MV-4-11 (cell line): Measurements from ENCODE around the gene TTC39B.

Experiments used
- DNase-seq: peaks from one replicate; lab custom pipeline; 2025; lab: John Stamatoyannopoulos, UW

Gene TTC39B

GRCh38 chr9:15163931-15164330, 143.1 kb downstream of the TTC39B start:
- DNase-seq, result no peak

DNA sequence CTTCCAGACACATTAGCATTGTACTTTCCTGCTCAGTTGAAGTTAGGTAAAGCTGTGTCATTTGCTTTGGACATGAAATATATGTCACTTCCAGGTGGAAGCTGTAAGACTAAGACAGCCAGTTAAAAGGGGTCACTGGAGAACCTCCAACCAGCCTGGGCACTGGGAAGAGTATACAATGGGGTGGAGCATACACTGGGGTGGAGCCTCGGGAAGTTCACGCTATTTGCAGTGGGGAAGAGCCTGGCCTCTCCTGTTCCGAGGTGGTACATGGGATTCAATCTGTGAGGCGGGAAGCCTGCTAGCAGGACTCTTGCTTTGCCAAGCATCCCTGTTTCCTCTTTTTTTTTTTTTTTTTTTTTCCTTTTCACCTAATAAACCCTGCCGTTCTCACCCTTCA, 145.3 kb downstream of the TTC39B start:
- no peak for DNase-seq

DNA sequence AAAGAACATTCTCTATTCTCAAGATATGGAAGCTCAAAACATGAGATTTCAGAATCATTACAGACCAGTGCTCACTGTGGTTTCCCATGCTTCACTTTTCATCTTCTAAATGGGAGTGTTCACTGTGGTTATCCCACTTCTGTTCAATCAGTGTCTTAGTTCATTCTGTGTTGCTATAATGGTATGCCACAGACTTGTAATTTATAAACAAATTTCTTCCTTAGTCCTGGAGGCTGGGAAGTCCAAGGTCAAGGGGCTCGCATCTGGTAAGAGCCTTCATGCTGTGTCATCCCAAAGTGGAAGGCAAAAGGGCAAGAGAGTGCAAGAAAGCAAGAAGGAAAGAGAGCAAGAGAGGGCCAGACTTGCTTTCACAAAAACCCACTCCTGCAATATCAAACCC, 146.3 kb downstream of the TTC39B start:
- DNase-seq, result no peak

GRCh38 chr9:15158064-15158463, 149.0 kb downstream of the TTC39B start:
- DNase-seq, result no peak

DNA sequence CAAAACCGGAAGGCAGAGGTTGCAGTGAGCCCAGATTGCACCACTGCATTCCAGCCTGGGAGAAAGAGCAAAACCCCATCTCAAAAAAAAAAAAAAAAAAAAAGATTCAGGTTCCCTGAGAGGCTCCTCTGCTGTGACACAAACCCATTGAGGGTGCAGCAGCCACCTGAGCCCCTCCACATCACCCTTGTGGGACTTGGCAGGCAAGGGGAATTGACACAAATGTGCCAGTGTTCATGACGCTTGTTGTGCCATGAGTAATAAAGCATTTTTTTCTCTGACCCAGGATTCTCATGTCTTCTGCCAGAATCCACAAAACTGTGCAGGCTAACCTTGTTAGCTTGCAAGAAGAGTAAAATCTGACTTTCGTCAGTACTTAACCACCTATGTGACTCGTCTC, 149.6 kb downstream of the TTC39B start:
- DNase-seq, result no peak

GRCh38 chr9:15156241-15156640, 150.8 kb downstream of the TTC39B start:
- DNase-seq, result no peak

DNA sequence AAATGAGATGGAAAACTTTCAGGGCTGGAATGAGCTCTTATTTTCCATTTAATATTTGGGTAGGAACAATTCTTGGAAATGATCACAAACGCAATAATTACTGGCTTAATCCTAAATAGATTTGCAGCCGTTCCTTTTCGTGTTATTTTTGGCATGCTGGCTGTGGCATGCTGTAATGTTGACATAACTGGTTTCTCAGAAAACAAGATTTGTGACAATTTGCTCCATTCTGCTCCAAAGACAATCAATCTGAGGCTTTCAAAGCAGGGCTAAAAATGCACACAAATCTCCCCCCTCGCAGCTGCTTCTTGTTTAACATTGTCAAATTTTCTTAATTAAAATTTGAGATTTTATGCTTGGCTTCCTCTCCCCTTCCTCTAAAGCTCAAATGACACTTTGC, 151.2 kb downstream of the TTC39B start:
- DNase-seq, result no peak

GRCh38 chr9:15155323-15155722, 151.7 kb downstream of the TTC39B start:
- no peak for DNase-seq

DNA sequence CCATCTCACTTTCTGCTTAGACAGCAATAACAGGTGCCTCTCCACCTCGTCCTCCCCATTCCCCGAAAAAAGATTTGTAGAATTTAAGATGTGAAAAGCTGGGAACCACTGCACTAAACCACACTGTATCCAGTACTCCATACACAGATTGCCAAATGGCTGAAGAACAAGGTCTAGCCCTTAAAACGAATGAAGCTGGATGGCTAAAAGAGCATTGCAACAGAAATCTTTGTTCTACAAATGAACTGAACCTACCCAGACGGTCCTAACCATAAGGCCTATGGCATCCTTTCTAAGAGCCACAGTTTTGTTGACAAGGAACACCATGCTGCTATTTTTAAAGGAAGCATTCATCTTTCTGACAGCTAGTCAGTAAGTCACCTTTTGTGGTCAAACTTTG, 152.3 kb downstream of the TTC39B start:
- DNase-seq, result no peak

- DNase-seq, result no peak
Observed at GRCh38 chr9:15153961-15154360, 153.1 kb downstream of the TTC39B start.

DNA sequence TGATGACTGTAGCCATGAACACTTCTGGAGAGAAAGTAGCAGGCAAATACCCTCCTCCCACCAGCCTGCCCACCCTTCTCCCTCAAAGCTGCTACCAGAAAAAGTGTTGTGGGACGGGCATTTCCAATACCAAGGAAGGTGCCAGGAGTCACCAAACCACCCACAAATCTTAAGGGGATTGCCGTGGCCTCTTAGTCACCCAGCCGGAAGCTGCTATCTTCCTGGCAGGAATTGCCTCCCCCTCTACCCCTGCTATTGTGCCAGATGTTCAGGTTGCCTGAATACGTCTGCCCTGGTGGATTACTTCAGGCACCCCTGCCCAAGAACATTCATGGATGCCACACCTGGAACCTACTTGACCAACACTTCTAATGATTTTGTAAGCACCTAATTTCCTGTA, 156.1 kb downstream of the TTC39B start:
- DNase-seq, result no peak

DNA sequence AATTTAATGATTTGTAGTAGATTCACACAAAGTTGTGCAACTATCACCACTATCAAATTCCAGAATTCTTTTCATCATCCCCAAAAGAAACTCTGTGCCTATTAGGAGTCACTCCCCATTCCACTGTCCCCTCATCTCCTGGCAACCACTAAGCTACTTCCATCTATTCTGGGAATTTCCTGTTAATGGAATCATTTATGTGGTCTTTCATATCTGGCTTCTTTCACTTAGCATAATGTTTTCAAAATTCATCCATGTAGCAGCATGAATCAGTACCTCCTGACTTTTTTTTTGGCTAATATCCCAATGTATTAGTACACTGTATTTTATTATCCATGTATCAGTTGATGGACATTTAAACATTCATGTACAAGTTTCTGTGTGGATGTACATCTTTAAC, 157.6 kb downstream of the TTC39B start:
- no peak for DNase-seq

GRCh38 chr9:15146268-15146700, 160.7 kb downstream of the TTC39B start:
- peak; percentile 5 for DNase-seq

GRCh38 chr9:15144622-15145061, 162.4 kb downstream of the TTC39B start:
- DNase-seq, result no peak

DNA sequence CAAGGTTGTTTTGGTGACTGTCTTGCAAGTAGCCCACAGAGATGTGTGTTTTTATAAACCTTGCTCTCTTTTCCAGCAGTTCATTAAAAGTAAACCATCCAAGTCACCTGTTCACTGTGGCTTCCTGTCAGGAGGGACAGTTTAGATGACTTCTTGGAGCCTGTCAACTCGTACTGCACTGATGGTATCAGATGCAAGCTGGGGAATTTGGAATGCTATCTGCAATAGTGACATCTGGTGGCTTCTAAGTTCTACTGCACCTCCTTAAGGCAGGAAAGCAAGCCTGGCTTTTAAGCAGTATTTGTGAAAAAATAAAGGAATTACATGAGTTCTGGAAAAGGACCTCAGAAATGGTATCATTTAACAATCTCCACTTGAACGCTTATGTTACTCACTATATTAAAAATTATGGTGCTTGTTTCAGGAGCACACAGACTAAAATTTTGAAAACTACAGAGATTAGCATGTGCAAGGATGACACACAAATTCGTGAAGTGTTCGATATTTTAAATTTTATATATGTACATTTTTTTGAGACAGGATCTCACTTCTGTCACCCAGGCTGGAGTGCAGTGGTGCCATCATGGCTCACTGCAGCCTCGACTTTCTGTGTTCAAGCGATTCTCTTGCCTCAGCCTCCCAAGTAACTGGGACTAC, 164.0 kb downstream of the TTC39B start:
- DNase-seq, result no peak

DNA sequence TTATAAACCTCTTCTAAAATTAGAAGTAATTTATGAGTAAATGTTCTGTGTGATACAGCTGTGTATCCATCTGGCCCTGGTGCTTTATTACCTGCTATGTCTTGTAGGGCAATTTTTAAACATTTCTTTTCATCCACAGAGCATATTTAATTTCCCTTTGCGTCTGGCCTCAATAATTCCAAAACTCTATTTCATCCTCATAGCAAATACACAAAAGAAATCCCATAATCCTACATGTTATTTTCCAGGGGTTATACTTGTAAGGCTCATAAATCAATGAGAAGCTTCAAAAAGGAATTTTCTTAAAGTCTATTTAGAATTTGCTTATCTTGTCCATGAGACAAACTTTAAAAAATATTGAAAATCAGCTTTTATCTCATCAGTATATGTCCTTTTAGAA, 167.0 kb downstream of the TTC39B start:
- no peak for DNase-seq

DNA sequence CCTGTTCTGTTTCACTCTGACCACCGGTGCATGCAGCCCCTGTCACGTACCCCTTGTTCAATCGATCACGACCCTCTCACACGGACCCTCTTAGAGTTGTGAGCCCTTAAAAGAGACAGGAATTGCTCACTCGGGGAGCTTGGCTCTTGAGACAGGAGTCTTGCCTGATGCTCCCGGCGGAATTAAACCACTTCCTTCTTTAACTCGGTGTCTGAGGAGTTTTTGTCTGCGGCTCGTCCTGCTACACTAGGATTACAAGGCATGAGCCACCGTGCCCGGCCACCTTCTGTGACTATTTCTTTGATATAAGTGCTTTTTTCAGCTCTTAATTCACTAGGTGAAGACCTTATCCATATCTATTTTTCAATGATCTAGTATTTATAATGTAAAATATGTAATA, 167.5 kb downstream of the TTC39B start:
- DNase-seq, result no peak

GRCh38 chr9:15138357-15138686, 168.7 kb downstream of the TTC39B start:
- DNase-seq, result no peak

DNA sequence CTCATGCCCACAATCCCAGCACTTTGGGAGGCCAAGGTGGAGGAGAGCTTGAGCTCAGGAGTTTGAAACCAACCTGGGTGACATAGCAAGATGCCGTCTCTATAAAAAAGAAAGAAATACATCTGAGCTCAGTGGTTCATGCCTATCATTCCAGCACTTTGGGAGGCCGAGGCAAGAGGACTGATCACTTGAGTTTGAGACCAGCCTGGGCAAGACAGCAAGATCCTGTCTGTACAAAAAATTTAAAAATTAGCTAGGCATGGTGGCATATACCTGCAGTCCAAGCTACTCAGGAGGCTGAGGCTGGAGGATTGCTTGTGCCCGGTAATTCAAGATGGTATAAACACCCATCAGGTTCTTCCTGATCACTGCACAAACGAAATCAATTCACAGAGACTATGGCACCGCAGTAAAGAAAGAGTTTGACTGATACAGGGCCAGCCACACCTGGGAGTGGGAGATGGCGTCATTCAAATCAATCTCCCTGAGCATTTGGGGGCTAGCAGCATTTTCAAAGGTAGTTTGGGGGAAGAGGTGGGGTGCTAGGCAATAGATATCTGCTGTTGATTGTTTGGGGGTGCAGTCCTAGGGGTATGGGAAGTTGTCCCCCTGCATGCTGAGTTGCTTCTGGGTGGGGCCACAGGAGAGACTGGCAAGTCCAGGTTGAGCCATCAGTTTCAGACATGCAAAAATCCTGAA, 169.2 kb downstream of the TTC39B start:
- DNase-seq, result no peak

GRCh38 chr9:15137089-15137488, 169.9 kb downstream of the TTC39B start:
- no peak for DNase-seq

DNA sequence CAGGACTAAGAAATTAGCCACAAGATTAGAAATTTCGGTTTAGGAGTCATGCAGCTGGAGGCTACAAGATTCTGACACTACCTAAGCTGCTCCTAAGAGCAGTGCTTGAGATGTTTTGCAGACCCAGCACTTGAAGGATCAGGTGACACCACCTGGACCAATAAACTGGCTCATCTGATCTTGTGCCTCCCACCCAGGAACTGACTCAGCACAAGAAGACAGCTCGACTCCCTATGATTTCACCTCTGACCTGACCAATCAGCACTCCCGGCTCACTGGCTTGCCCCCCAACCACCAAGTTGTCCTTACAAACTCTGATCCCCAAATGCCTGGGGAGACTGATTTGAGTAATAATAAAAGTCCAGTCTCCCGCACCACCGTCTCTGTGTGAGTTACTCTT, 170.4 kb downstream of the TTC39B start:
- DNase-seq, result no peak

DNA sequence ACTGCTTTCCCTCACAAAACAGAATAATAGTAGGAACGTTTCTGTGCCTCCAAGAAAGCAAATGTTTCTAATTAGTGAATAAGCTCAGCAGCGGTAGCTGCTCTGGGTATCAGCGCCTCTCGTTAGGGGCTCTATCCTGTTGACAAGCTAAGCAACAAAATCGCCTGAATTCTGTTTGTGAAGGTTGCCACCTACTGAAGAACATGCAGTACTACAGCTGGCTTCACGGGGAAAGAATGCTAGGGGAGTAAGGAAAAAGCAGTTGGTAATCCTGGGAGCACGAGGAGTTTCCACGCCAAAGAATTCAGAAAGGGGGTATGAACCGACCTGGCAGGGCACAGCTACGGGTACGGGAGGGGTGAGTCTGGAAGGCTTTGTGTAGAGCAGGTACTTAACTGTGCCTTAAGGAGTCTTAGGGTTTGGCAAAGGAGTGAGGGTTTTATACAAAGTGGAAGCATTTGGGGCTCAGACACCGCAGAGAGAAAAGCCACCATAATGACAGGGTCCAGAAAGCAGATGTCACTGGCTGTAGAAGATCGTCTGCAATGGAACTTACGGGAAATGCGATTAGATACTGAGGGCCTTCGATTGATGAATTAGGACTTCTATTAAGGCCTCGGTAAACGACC, 171.7 kb downstream of the TTC39B start:
- DNase-seq, result peak; percentile 51

GRCh38 chr9:15133488-15133887, 173.5 kb downstream of the TTC39B start:
- no peak for DNase-seq

GRCh38 chr9:15132091-15132490, 174.9 kb downstream of the TTC39B start:
- DNase-seq, result peak; percentile 19
